Immature natural killer cell (primary cell): ENCODE data around the gene CFP. TPM values are rescaled to one million over a fixed set of nuclear protein-coding genes. Genes with fewer than 3 reads are reported as not detected.
A peak's percentile ranks its signal among the peaks of the same experiment; 100 is the strongest.

ENCODE experiments used
- DNase-seq, 3 donors: peaks; one replicate each; pipeline ENCODE4 v3.0.0; 2022; ENCODE audit warnings: mixed read lengths in 1 of 3
- H3K27ac Mint-ChIP-seq, 6 donors: one replicate each; pipeline ENCODE4 v1.8.0; 2020; ENCODE audit warnings: mixed read lengths in 6 of 6, mild to moderate bottlenecking in 5 of 6, inconsistent platforms in 4 of 6, moderate library complexity in 3 of 6
- H3K27me3 Mint-ChIP-seq, 3 donors: one replicate each; pipeline ENCODE4 v1.8.0; 2020 to 2021; ENCODE audit warnings: low read depth in 3 of 3, mild to moderate bottlenecking in 3 of 3, mixed read lengths in 3 of 3, moderate library complexity in 3 of 3, inconsistent platforms in 1 of 3
- H3K36me3 Mint-ChIP-seq, 3 donors: one replicate each; pipeline ENCODE4 v1.8.0; 2020; ENCODE audit warnings: mixed read lengths in 3 of 3, inconsistent platforms in 2 of 3, mild to moderate bottlenecking in 2 of 3
- H3K4me1 Mint-ChIP-seq, 2 donors: one replicate each; pipeline ENCODE4 v1.8.0; 2020; ENCODE audit warnings: inconsistent platforms in 2 of 2, mild to moderate bottlenecking in 2 of 2, mixed read lengths in 2 of 2, moderate library complexity in 1 of 2
- H3K4me3 Mint-ChIP-seq, 5 donors: one replicate each; pipeline ENCODE4 v1.8.0; 2020; ENCODE audit warnings: mild to moderate bottlenecking in 5 of 5, mixed read lengths in 5 of 5, inconsistent platforms in 3 of 5, moderate library complexity in 3 of 5
- H3K9me3 Mint-ChIP-seq, 6 donors: one replicate each; pipeline ENCODE4 v1.8.0; 2020; ENCODE audit warnings: mild to moderate bottlenecking in 6 of 6, mixed read lengths in 6 of 6, inconsistent platforms in 4 of 6, moderate library complexity in 3 of 6
- polyA plus RNA-seq, 3 donors: library from polyadenylated mRNA; unstranded; fragments of 300-500 nt; fragmentation: Illumina TruSeq; gene quantifications; one replicate each; pipeline ENCODE4 v1.2.3, GENCODE V29; 2021

The CFP gene
- polyA plus RNA-seq, 3 donors from 2014 or later: 1.3 to 22.0 (median 13.3) TPM

GRCh38 chrX:47586043-47586787 is 43.5 kb downstream of the CFP start:
- Mint-ChIP-seq H3K27me3 (peaks cover 0 to 5% (median 0%) of the 10 kb centered on the region in 3 donors), H3K4me3 (no peak overlapping the region), H3K36me3 (peaks cover 0 to 4% (median 3%) of the 10 kb centered on the region in 3 donors), H3K4me1 (peaks cover 21 to 29% of the 10 kb centered on the region in 2 donors), H3K9me3 (no peaks in the 10 kb centered on the region), H3K27ac (peak overlapping the region in 1 of 6 donors; percentile 58)
- no peak for DNase-seq

- no peak for DNase-seq
- Mint-ChIP-seq H3K27ac (no peak overlapping the region), H3K27me3 (peaks cover 0 to 5% (median 0%) of the 10 kb centered on the region in 3 donors), H3K9me3 (no peaks in the 10 kb centered on the region), H3K4me3 (no peak overlapping the region), H3K4me1 (peaks cover 23 to 30% of the 10 kb centered on the region in 2 donors), H3K36me3 (peaks cover 0 to 4% (median 3%) of the 10 kb centered on the region in 3 donors)
These were observed 44.5 kb downstream of the CFP start for GRCh38 chrX:47585273-47585672.

DNA sequence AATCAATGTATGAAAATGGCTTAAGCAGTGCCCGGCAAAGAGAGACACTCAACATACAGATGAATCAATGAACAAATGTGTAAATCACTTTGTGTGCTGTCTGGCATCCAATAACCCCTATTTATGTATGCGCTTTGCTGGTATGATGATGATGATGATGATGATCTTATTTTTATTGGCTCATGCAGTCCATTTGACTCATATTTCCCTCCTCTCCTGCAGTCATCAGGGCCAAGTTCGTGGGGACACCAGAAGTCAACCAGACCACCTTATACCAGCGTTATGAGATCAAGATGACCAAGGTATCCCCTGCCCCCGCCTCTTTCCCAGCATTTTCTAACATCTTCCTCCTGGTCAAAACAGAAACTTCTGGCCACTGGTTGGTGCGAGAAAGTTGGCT is 45.0 kb downstream of the CFP start:
- no peak overlapping the region for H3K4me3 Mint-ChIP-seq
- H3K27me3 Mint-ChIP-seq: peaks cover 0 to 4% (median 0%) of the 10 kb centered on the region in 3 donors
- H3K9me3 Mint-ChIP-seq: no peaks in the 10 kb centered on the region
- DNase-seq: no peak
- H3K36me3 Mint-ChIP-seq: peaks cover 0 to 4% (median 3%) of the 10 kb centered on the region in 3 donors
- H3K4me1 Mint-ChIP-seq: peaks cover 23 to 30% of the 10 kb centered on the region in 2 donors
- H3K27ac Mint-ChIP-seq: peak overlapping the region in 1 of 6 donors; percentile 25

- H3K9me3 Mint-ChIP-seq: no peaks in the 10 kb centered on the region
- H3K36me3 Mint-ChIP-seq: peaks cover 0 to 4% (median 3%) of the 10 kb centered on the region in 3 donors
- no peak for DNase-seq
- H3K27me3 Mint-ChIP-seq: peaks cover 0 to 4% (median 4%) of the 10 kb centered on the region in 3 donors
- peak overlapping the region in 5 of 6 donors; percentile 3 to 61 (median 41) for H3K27ac Mint-ChIP-seq
- peaks cover 26 to 30% of the 10 kb centered on the region in 2 donors for H3K4me1 Mint-ChIP-seq
- H3K4me3 Mint-ChIP-seq: peak overlapping the region; percentile 30 to 82 (median 56)
These were observed 46.4 kb downstream of the CFP start for GRCh38 chrX:47583240-47583861.

GRCh38 chrX:47581731-47582647 is 47.7 kb downstream of the CFP start, which contains the start of gene TIMP1:
TSS of gene TIMP1 (plus strand) at chrX:47582436. CDS start at chrX:47583416, 980 bp downstream.
- DNase-seq: peak; percentile 78 to 81 (median 79)
- H3K9me3 Mint-ChIP-seq: no peaks in the 10 kb centered on the region
- peaks cover 0 to 4% (median 3%) of the 10 kb centered on the region in 3 donors for H3K36me3 Mint-ChIP-seq
- H3K27ac Mint-ChIP-seq: peak within 1 kb of the TSS; percentile 61 to 90 (median 76)
- H3K4me1 Mint-ChIP-seq: peaks cover 26 to 30% of the 10 kb centered on the region in 2 donors
- H3K27me3 Mint-ChIP-seq: peaks cover 4 to 7% (median 4%) of the 10 kb centered on the region in 3 donors
- H3K4me3 Mint-ChIP-seq: peak within 1 kb of the TSS; percentile 78 to 88 (median 87)

- no peaks in the 10 kb centered on the region for H3K36me3 Mint-ChIP-seq
- H3K9me3 Mint-ChIP-seq: peaks cover 0 to 2% (median 0%) of the 10 kb centered on the region in 6 donors
- DNase-seq: no peak
- H3K27ac Mint-ChIP-seq: no peak overlapping the region
- no peak overlapping the region for H3K4me3 Mint-ChIP-seq
- H3K27me3 Mint-ChIP-seq: peaks cover 0 to 7% (median 4%) of the 10 kb centered on the region in 3 donors
- H3K4me1 Mint-ChIP-seq: peaks cover 28 to 30% of the 10 kb centered on the region in 2 donors
These were observed 50.2 kb downstream of the CFP start for GRCh38 chrX:47579537-47579936.

DNA sequence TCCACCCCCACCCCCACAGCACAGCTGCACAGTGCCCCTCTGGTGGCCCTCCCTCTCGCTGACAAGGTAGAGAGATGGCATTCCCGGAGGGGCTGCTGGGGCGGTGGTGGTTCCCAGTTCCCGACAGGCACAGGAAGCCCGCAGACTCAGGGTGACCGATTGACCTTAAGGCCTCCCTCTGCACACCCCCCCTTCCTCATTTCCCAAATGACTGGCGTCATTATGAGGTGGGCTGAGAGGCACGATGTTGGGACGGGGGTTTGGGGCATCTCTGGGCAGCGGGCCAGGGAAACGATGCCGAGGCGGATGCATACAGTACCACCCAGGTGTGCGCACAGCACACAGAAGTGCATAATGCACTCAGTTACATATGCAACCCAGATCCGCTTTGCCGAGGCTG is 51.0 kb downstream of the CFP start:
- peaks cover 0 to 2% (median 0%) of the 10 kb centered on the region in 6 donors for H3K9me3 Mint-ChIP-seq
- H3K4me1 Mint-ChIP-seq: peaks cover 25 to 26% of the 10 kb centered on the region in 2 donors
- H3K27ac Mint-ChIP-seq: no peak overlapping the region
- H3K4me3 Mint-ChIP-seq: no peak overlapping the region
- peaks cover 2 to 7% (median 4%) of the 10 kb centered on the region in 3 donors for H3K27me3 Mint-ChIP-seq
- no peaks in the 10 kb centered on the region for H3K36me3 Mint-ChIP-seq
- DNase-seq: no peak

DNA sequence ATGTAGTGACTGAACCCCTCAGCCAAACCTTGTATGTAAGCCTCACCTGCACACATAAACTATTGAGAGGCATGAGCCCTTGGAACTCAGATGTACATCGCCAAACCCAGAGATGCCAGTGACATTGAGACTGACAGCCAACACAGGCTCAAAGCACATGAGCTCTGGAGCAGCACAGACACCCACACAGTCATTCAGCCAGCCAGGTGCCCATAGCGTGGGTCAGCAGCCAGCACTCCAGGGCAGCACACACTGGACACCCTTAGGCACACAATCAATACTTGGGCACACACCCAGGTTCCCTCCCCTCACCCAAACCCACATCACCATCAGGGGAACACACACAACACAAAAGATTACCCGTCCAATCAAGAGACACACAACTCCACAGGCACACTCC is 51.8 kb downstream of the CFP start:
- no peak for DNase-seq
- Mint-ChIP-seq H3K4me1 (peaks cover 18 to 28% of the 10 kb centered on the region in 2 donors), H3K27ac (peak overlapping the region in 1 of 6 donors; percentile 4), H3K27me3 (peaks cover 4 to 9% (median 7%) of the 10 kb centered on the region in 3 donors), H3K9me3 (peaks cover 0 to 2% (median 0%) of the 10 kb centered on the region in 6 donors), H3K4me3 (no peak overlapping the region), H3K36me3 (no peaks in the 10 kb centered on the region)

DNA sequence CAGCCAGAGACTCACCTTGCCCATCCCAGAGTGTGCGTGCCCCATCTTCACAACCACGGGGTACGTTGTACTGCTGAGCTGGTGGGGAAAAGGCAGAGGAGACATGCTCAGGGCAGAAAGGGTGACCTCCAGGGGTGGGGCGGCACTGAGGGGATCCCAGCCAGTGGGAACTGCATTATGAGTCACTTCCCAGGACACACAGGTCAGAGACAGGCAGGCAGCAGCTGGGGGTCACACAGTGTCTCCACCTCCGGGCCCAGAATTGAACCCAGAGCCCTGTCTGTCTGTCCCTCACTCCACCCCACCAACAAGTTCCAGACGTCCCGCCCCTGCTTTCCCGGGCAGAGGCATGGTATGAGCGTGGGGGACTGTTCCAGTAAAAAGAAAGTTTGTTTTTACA is 52.3 kb downstream of the CFP start:
- Mint-ChIP-seq H3K4me1 (peaks cover 13 to 25% of the 10 kb centered on the region in 2 donors), H3K36me3 (no peaks in the 10 kb centered on the region), H3K9me3 (peaks cover 0 to 2% (median 0%) of the 10 kb centered on the region in 6 donors), H3K27ac (no peak overlapping the region), H3K4me3 (no peak overlapping the region), H3K27me3 (peaks cover 5 to 9% (median 8%) of the 10 kb centered on the region in 3 donors)
- no peak for DNase-seq

DNA sequence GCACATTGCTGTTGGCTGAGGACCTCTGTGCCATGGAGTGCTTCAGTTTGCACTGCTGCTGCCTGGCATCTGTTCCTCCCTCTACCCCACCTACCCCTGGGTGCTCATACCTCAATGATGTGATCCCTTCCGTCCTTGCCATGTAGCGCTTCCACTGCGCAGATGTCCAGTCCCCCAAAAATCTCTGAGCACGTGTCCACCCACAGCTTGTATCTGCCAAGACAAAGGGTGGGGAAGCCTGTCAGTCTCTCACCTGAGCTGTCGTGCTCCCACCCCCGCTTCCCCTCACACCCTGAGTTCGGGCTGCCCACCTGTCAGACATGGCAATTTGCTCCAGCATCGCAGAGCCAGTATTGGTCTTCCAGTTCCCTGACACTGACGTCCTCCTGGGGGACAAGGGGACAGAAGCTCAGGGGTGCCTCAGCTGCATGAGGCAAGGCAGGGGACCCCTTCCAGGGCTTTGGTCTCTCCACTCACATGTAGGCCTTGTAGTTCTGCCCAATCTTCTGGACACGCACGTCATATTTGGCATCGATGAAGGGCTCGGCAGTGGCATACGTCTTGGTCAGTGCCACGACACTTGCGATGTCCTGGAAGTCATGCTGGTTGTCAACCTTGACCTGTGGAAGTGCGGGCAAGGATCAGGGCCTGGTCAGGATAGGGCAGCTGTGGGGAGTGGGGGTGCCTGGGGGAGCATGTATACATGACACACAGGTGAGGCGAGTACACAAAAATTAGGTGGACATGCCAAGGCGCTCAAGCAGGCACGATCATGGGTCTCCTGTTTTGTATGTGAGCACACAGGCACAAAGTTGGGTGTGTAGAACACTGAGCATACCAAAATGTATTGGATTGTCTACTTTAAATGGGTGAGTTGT is 53.5 kb downstream of the CFP start:
- peaks cover 8 to 13% (median 11%) of the 10 kb centered on the region in 3 donors for H3K27me3 Mint-ChIP-seq
- no peak overlapping the region for H3K27ac Mint-ChIP-seq
- H3K4me3 Mint-ChIP-seq: no peak overlapping the region
- H3K9me3 Mint-ChIP-seq: peaks cover 0 to 2% (median 0%) of the 10 kb centered on the region in 6 donors
- H3K4me1 Mint-ChIP-seq: peaks cover 2 to 15% of the 10 kb centered on the region in 2 donors
- H3K36me3 Mint-ChIP-seq: peaks cover 0 to 9% (median 5%) of the 10 kb centered on the region in 3 donors
- no peak for DNase-seq

DNA sequence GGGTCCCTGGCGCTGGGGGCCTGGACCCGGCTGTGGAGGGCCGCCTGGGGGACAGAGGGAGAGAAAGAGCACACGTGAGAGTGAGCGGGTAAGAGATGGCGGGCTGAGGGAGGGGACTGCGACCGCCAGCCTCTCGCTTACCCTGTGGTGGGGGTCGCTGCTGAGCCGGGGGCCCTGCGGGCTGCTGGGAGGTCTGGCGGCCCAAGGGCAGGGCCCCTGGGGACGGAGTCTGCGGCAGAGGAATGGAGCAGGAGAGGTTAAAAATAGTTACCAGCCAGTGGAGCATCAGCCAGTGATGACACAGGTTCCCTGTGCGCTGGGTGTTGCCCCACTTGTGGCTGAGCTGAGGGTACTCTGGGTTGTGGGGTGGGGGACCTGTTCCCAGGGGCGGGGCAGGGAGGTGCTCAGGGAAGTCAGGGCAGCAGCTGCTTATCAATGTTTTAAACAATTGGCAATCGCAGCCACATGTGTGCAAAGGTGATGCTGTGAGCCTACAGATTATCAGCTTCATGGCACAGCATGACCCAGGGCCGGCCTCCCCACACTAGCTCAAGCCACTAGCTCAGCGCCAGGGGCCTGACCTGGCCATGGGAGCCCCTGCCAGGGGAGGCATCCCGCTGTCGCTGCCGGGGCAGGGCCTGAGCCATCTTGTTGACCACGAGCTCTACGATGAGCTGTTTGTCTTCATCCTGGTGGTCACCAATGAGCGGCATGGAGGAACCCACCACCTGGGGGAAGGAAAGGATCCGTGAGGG is 55.0 kb downstream of the CFP start:
- H3K27me3 Mint-ChIP-seq: peaks cover 8 to 20% (median 17%) of the 10 kb centered on the region in 3 donors
- peaks cover 0 to 12% of the 10 kb centered on the region in 2 donors for H3K4me1 Mint-ChIP-seq

DNA sequence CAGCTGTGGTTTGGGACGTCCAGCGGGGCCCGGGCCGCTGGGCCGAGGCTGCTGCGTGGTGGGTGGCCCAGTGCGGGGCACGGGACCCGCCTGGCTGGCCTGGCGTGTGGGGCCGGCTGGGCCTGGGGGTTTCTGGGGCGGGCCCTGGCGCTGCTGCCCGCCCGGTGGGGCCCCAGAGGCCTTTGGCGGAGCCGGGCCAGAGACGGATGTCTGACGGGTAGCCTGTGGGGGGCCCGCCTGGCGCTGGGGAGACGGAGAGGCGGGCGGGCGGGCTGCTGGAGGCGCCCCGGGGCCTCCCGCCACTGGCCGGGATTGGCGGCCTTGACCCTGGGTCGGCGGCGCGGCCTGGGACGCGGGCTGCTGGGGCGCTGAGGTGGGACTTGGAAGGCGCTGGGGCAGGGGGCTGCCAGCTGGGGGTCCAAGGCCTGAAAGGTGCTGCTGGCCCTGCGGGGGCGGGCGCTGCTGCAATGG is 55.6 kb downstream of the CFP start:
- Mint-ChIP-seq H3K27me3 (peaks cover 5 to 20% (median 17%) of the 10 kb centered on the region in 3 donors), H3K4me1 (peaks cover 0 to 9% of the 10 kb centered on the region in 2 donors), H3K9me3 (peaks cover 0 to 2% (median 0%) of the 10 kb centered on the region in 6 donors), H3K36me3 (peaks cover 4 to 22% (median 20%) of the 10 kb centered on the region in 3 donors), H3K27ac (no peak overlapping the region), H3K4me3 (no peak overlapping the region)
- no peak for DNase-seq

More for the DNA sequence above, 55.0 kb downstream of the CFP start:
- Mint-ChIP-seq H3K36me3 (peaks cover 0 to 20% (median 18%) of the 10 kb centered on the region in 3 donors), H3K9me3 (peaks cover 0 to 2% (median 0%) of the 10 kb centered on the region in 6 donors), H3K4me3 (peak overlapping the region in 1 of 5 donors; percentile 40), H3K27ac (no peak overlapping the region)
- DNase-seq: no peak
